Retinal pigment epithelial cell (primary cell): ENCODE results near the gene ZBTB37.
"Not testable (repeated sequence)": the region's sequence is repeated elsewhere in the genome, so short reads cannot be mapped to it uniquely, and the experiment has no call there.

Experiments
- DNase-seq: peaks from one replicate; pipeline ENCODE4 v3.0.0-alpha.2; 2010; ENCODE audit warnings: low read depth
- H3K4me3 ChIP-seq: 2 replicates; pipeline ENCODE4 v1.5.1; 2011; ENCODE audit warnings: mild to moderate bottlenecking, low read length, control low read depth, moderate library complexity
- TF ChIP-seq, protein P1 (sequence below): conservative IDR thresholded peaks from 2 replicates; pipeline ENCODE4 v1.5.1; 2011; ENCODE audit warnings: low read depth, low read length, control low read depth, inconsistent platforms

ZBTB37 gene

DNA sequence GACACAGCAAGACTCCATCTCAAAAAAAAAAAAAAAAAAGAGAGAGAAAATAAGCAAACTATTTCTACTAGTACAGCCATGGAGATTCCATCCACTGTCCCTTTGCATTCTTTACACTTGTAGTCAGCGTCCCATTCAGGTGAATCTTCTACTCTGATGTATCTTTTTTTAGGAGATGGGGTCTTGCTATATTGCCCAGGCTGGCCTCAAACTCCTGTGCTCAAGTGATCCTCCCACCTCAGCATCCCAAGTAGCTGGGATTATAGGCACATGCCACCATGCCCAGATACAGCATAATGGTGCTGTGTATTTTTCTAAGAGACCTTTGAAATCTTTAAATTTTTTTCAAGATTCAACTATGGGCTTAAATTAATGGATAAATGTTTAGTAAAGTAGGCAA lies 35.4 kb upstream of the ZBTB37 start:
- H3K4me3 ChIP-seq, result no peak overlapping the region
- no peak for DNase-seq
- TF ChIP-seq, protein P1, sequence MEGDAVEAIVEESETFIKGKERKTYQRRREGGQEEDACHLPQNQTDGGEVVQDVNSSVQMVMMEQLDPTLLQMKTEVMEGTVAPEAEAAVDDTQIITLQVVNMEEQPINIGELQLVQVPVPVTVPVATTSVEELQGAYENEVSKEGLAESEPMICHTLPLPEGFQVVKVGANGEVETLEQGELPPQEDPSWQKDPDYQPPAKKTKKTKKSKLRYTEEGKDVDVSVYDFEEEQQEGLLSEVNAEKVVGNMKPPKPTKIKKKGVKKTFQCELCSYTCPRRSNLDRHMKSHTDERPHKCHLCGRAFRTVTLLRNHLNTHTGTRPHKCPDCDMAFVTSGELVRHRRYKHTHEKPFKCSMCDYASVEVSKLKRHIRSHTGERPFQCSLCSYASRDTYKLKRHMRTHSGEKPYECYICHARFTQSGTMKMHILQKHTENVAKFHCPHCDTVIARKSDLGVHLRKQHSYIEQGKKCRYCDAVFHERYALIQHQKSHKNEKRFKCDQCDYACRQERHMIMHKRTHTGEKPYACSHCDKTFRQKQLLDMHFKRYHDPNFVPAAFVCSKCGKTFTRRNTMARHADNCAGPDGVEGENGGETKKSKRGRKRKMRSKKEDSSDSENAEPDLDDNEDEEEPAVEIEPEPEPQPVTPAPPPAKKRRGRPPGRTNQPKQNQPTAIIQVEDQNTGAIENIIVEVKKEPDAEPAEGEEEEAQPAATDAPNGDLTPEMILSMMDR, result no peak

DNA sequence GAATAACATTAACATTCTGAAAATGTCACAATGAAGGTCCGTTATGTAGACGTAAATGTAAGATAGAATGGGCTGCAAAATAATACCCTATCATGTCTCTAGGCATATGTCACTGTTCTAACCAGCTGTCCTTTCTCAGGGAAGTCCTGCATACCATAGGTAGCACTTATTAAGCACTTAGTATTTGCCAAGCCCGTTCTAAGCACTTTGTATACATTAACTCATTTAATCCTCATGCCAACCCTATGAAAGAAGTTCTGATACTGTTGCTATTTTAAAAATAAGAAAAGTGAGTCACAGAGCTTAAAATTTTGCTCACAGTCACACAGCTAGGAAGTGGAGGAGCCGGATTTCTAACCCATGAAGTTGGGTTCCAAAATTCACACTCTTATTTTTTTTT lies 16.1 kb upstream of the ZBTB37 start:
- DNase-seq, result no peak
- H3K4me3 ChIP-seq, result no peak overlapping the region
- TF ChIP-seq, protein P1, result no peak

DNA sequence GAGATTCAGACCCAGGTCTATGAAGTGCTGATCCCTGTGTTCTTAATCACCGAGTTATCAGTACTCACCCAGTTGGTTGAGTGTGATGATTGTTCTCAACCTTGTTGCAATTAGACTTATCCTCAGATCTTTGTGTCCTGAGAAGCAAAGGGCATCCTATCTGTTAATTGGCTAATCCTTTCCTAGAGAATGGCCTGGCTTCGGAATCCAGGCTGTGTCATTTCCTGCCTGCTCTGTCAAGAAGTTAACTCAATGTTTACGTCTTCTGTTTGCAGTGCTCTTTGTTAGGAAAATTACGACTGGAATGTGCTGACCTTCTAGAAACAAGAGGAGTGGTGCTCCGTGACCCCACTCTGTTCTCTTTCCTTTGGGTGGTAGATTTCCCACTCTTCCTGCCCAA lies 15.1 kb upstream of the ZBTB37 start:
- TF ChIP-seq, protein P1, result no peak
- H3K4me3 ChIP-seq, result no peak overlapping the region
- DNase-seq, result peak; percentile 61

DNA sequence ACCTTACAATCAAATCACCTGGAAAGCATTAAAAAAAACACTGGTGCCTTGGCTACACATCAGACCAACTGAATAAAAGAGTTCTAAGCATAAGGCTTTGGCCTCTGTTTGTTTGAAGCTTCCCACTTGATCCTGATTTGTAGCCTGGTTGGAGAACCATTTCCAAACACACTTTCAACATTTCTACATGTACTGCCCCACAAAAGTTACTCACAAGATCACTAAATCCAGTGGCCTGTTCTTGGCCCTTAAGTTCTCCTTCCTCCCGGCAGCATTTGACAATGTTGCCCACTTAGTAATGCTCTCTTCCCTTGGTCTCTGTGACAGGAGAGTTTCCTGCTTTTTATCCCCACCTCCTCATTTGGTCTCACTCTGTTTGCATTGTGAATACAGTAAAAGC lies 12.2 kb upstream of the ZBTB37 start:
- TF ChIP-seq, protein P1, result no peak
- DNase-seq, result no peak
- no peak overlapping the region for H3K4me3 ChIP-seq

DNA sequence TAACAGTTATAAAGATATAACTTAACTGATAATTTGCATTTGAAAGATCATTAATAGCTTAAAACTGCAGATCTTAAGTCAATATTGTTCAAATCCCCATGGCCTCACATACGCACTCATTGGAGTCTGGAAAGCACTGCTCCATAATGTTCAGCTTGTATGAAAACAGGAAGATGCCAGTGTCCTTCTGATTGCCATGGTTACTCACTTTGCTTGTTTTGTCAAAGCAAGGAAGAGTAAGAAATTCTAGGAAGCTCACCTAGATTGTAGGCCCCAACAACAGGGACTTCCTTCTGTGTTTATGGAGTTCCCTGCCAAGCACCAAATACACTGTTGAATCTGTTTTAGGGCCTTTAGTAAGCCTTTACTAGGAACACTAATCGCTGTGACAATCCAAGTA lies 11.3 kb upstream of the ZBTB37 start:
- H3K4me3 ChIP-seq, result no peak overlapping the region
- DNase-seq, result no peak
- TF ChIP-seq, protein P1, result no peak

DNA sequence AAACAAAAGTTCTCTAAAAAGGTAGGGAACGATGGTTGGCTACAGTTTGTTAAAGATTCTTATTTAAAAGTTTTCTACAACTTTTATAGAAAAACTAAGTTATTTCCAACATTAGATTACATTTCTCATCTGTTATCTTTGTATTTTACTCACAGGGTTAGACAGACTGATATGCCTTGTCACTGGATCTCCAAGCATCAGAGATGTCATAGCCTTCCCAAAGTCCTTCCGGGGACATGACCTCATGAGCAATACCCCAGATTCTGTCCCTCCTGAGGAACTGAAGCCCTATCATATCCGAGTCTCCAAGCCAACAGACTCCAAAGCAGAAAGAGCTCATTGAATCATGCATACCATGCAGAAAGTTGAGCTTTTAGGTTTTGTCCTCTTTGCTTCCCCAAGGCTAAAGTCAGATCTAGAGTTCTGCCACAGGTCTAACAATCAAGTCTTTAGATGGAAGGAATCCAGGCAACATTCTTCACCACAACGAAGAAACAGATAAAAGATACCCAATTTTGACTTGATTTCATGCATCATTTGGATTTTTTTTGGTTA lies 10.7 kb upstream of the ZBTB37 start:
- no peak overlapping the region for H3K4me3 ChIP-seq
- TF ChIP-seq, protein P1, result no peak
- DNase-seq, result no peak

DNA sequence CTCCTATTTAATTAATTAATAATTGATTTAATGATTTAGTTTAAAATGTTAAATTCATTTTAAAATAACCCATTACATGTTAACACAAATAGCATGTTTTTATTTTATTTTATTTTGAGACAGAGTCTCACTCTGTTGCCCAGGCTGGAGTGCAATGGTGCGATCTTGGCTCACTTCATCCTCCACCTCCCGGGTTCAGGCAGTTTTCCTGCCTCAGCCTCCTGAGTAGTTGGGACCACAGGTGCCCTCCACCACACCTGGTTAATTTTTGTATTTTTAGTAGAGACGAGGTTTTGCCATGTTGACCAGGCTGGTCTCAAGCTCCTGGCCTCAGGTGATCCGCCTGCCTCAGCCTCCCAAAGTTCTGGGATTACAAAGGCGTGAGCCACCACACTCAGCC lies 8.6 kb upstream of the ZBTB37 start:
- DNase-seq, result not testable (repeated sequence)

DNA sequence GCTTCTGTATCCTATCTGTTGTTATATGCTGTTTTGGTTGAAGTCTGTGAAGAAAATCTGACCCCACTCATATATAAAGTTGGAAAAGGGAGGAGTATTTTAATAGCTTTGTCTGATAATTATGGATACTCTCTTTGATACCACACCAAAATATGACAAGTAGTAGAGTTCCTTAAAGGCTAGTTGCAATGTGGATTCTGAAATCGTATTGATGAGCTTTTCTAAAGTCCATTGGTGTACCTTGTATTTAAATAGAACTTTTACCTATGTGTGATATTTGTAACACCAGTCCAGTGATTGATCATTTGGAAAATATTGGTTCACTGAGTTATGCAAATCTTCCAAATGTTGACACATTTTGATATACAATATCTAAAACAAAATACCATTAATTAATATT lies 8.1 kb upstream of the ZBTB37 start:
- DNase-seq, result no peak
- H3K4me3 ChIP-seq, result no peak overlapping the region
- TF ChIP-seq, protein P1, result no peak

More for the DNA sequence above, 8.6 kb upstream of the ZBTB37 start:
- H3K4me3 ChIP-seq, result not testable (repeated sequence)
